HepG2 (cell line): ENCODE results near the gene PDSS2. TPM values are rescaled to one million over a fixed set of nuclear protein-coding genes. Genes with fewer than 3 reads are reported as not detected.

Experiments used
- ATAC-seq: fragments of 200-7000 bp; cut with Tn5 transposase; 3 replicates; pipeline ENCODE4 v1.9.1; 2020; ENCODE audit warnings: mild to moderate bottlenecking, moderate library complexity
- BruUV-seq: library from RNA; stranded (reverse); fragments of 400-500 nt; replicated peaks from 2 replicates; lab custom pipeline; 2021; lab: Mats Ljungman, UMichigan
- CTCF ChIA-PET: fragments of 300-600 bp; formaldehyde crosslinking; extraction: SDS; loops from one replicate; lab custom pipeline; 2021; ENCODE audit warnings: low total read pairs, inconsistent platforms, low intra/inter-chr PET ratio; lab: Yijun Ruan, JAX
- POLR2A ChIA-PET: fragments of 350-600 bp; sonication (Branson Sonifier 250); formaldehyde crosslinking; loops from one replicate; lab custom pipeline; 2020; ENCODE audit warnings: antibody characterized with exemption, inconsistent platforms; lab: Yijun Ruan, JAX
- DNase-seq: peaks from one replicate; pipeline ENCODE4 v3.0.0-alpha.2; 2015; ENCODE audit warnings: low spot score
- FAIRE-seq: peaks from 3 replicates; lab custom pipeline; 2011; peaks lifted over from hg19 to GRCh38; lab: Jason Lieb, UNC
- H2AFZ ChIP-seq: one replicate; pipeline ENCODE4 v1.6.1; 2011; ENCODE audit warnings: low read length, inconsistent platforms
- H3K27ac ChIP-seq: fragments of 300-600 bp; 3 replicates; pipeline ENCODE4 v1.8.0; 2011; ENCODE audit warnings: mixed run types, mild to moderate bottlenecking, mixed read lengths, low read length, inconsistent platforms; ENCODE audit not compliant: insufficient read depth; ENCODE audit errors: extremely low read length
- H3K27me3 ChIP-seq, 2 experiments: fragments of 200-600 bp in 1 of 2; 2 replicates in 1 of 2; 3 replicates in 1 of 2; pipeline versions ENCODE4 v1.6.0 to v1.8.0; 2011; ENCODE audit warnings: low read length in 2 of 2, mild to moderate bottlenecking in 2 of 2, moderate library complexity in 2 of 2, inconsistent platforms in 1 of 2; ENCODE audit not compliant: insufficient read depth in 2 of 2, control insufficient read depth in 1 of 2
- H3K36me3 ChIP-seq, 2 experiments: fragments of 200-600 bp in 1 of 2; replicated peaks in 1 of 2; 2 replicates in 1 of 2; 3 replicates in 1 of 2; pipeline versions ENCODE4 v1.5.1 to v1.8.0; 2011; ENCODE audit warnings: low read length in 2 of 2, inconsistent platforms in 1 of 2; ENCODE audit not compliant: insufficient read depth in 2 of 2, control insufficient read depth in 1 of 2
- H3K4me1 ChIP-seq: 2 replicates; pipeline ENCODE4 v1.5.1; 2012; ENCODE audit warnings: low read length, inconsistent platforms; ENCODE audit not compliant: insufficient read depth
- H3K4me2 ChIP-seq: 2 replicates; pipeline ENCODE4 v1.6.0; 2011; ENCODE audit warnings: low read depth, low read length, inconsistent platforms
- H3K4me3 ChIP-seq, 3 experiments: fragments of 200-600 bp in 1 of 3; sonication (generic), shearing (Covaris generic) in 1 of 3; replicated peaks in 1 of 3; 2 replicates each; pipeline ENCODE4 v1.5.1; 2011 to 2016; ENCODE audit warnings: low read length in 3 of 3, inconsistent platforms in 2 of 3, low read depth in 2 of 3, mild to moderate bottlenecking in 2 of 3, control low read depth in 1 of 3, mixed read lengths in 1 of 3; ENCODE audit not compliant: insufficient read depth in 1 of 3
- H3K79me2 ChIP-seq: one replicate; pipeline ENCODE4 v1.6.1; 2011; ENCODE audit warnings: low read length, inconsistent platforms; ENCODE audit not compliant: insufficient read depth
- H3K9ac ChIP-seq: 2 replicates; pipeline ENCODE4 v1.6.0; 2011; ENCODE audit warnings: mild to moderate bottlenecking, low read depth, low read length, inconsistent platforms; ENCODE audit not compliant: insufficient read depth
- H3K9me3 ChIP-seq: 2 replicates; pipeline ENCODE4 v1.5.1; 2012; ENCODE audit warnings: mild to moderate bottlenecking, low read length
- H4K20me1 ChIP-seq: 2 replicates; pipeline ENCODE4 v1.6.0; 2011; ENCODE audit warnings: inconsistent platforms, mild to moderate bottlenecking, low read length, moderate library complexity; ENCODE audit not compliant: insufficient read depth
- ARNT2 ChIP-seq: sonication (generic); formaldehyde crosslinking; IDR thresholded peaks from 2 replicates; pipeline ENCODE4 v1.8.0; 2022; ENCODE audit warnings: mild to moderate bottlenecking, low read depth, missing genetic modification reagents, moderate library complexity
- CENPBD1 ChIP-seq: sonication (generic); formaldehyde crosslinking; IDR thresholded peaks from 2 replicates; pipeline ENCODE4 v1.8.0; 2022; ENCODE audit warnings: missing genetic modification reagents, low read depth, mild to moderate bottlenecking, borderline replicate concordance
- CREB1 ChIP-seq, 2 experiments: fragments of 450-650 bp in 1 of 2; IDR thresholded peaks; 2 replicates each; pipeline ENCODE4 v1.6.1; 2016 to 2017; ENCODE audit warnings: control low read depth in 1 of 2, mild to moderate bottlenecking in 1 of 2, missing compliant biosample characterization in 1 of 2, missing genetic modification characterization in 1 of 2
- KDM3A ChIP-seq: IDR thresholded peaks from 2 replicates; pipeline ENCODE4 v1.6.1; 2018; ENCODE audit warnings: low read depth, missing compliant biosample characterization
- POGZ ChIP-seq: sonication (generic); formaldehyde crosslinking; IDR thresholded peaks from 2 replicates; pipeline ENCODE4 v1.4.0; 2020; ENCODE audit warnings: mild to moderate bottlenecking, missing genetic modification reagents
- PPARG ChIP-seq: conservative IDR thresholded peaks from 2 replicates; pipeline ENCODE4 v1.6.1; 2016; ENCODE audit warnings: missing biosample characterization, missing genetic modification reagents
- SAFB2 ChIP-seq: sonication (generic); formaldehyde crosslinking; IDR thresholded peaks from 2 replicates; pipeline ENCODE4 v1.5.1; 2020; ENCODE audit warnings: missing genetic modification reagents, low read depth, mild to moderate bottlenecking, borderline replicate concordance
- ZIK1 ChIP-seq: sonication (generic); formaldehyde crosslinking; IDR thresholded peaks from 2 replicates; pipeline ENCODE4 v1.5.0; 2020; ENCODE audit warnings: mild to moderate bottlenecking, low read depth, missing genetic modification reagents, borderline replicate concordance
- ZNF44 ChIP-seq: sonication (generic); formaldehyde crosslinking; IDR thresholded peaks from 2 replicates; pipeline ENCODE4 v1.5.1; 2020; ENCODE audit warnings: mild to moderate bottlenecking, missing genetic modification reagents
- ZNF777 ChIP-seq: sonication (generic); formaldehyde crosslinking; IDR thresholded peaks from 2 replicates; pipeline ENCODE4 v1.4.0; 2020; ENCODE audit warnings: missing genetic modification reagents
- WGBS: methylation state at CpG from one replicate; pipeline ENCODE4 v1.1.6; 2017; ENCODE audit warnings: low lambda C conversion rate; 5-methylcytosine and 5-hydroxymethylcytosine counted together
- in situ Hi-C: cut with HindIII; loops from 2 replicates; pipeline ENCODE4 v1.10.0; 2017; ENCODE audit warnings: low pct_unique_long_range_greater_than_20kb; ENCODE audit not compliant: extremely low pct_ligation_motif_present
- intact Hi-C: fragments of 100-400 bp; cut with micrococcal nuclease; formaldehyde crosslinking; loops from one replicate; pipeline ENCODE4 v1.10.0; 2022; ENCODE audit not compliant: unreplicated experiment
- polyA plus RNA-seq, 8 experiments: library from polyadenylated mRNA; depleted of rRNA in 3 of 8; stranded (reverse) in 7 of 8; unstranded in 1 of 8; fragments of >200 nt; fragmentation: Illumina TruSeq in 4 of 8; extraction: Trizol in 4 of 8; gene quantifications; 2 replicates each; pipeline versions ENCODE4 v1.2.1 to v1.2.3, GENCODE V29; 2011 to 2016; ENCODE audit warnings: low read depth in 4 of 8, missing spikeins in 1 of 8, mixed read lengths in 1 of 8; ENCODE audit not compliant: insufficient read depth in 1 of 8
- total RNA-seq, 5 experiments: library from RNA; depleted of rRNA; stranded (reverse); fragments of >200 nt; fragmentation: Illumina TruSeq; extraction: Trizol; gene quantifications; 2 replicates each; pipeline ENCODE4 v1.2.3, GENCODE V29; 2016; ENCODE audit warnings: low read depth in 1 of 5

The PDSS2 gene
- total and polyA plus RNA-seq, 2 of the 13 experiments (the other 11 are each of a cell fraction or from before 2014, with no cell fraction given), result 16.2 to 17.0 TPM

- ChIA-PET POLR2A (no interaction called here), CTCF (no interaction called here)
- H4K20me1 ChIP-seq, result no peaks in the 10 kb centered on the region
- H3K27me3 ChIP-seq, result no peaks in the 10 kb centered on the region
- H3K9ac ChIP-seq, result no peak overlapping the region
- FAIRE-seq (no peak), DNase-seq (no peak), ATAC-seq (no peak)
- H3K36me3 ChIP-seq, result no peaks in the 10 kb centered on the region
- no peak overlapping the region for H3K4me3 ChIP-seq
- TF ChIP-seq CREB1 (IDR thresholded peaks at IDR 0.05) (no peak), CREB1 (CRISPR knock-in tag; IDR thresholded peaks at IDR 0.05) (no peak), ZNF777 (CRISPR knock-in tag) (no peak), PPARG (CRISPR knock-in tag) (no peak), ZNF44 (no peak), CENPBD1 (CRISPR knock-in tag) (no peak), SAFB2 (no peak), ARNT2 (CRISPR knock-in tag) (no peak), ZIK1 (CRISPR knock-in tag) (no peak), KDM3A (CRISPR knock-in tag) (no peak), POGZ (no peak)
- intact Hi-C loops (no loop called here), in situ Hi-C loops (no loop called here)
- BruUV-seq, result no TSS peak
- no peaks in the 10 kb centered on the region for H3K79me2 ChIP-seq
- WGBS, result 78% methylated on average over 1 of the region's 1 CpG
- no peak overlapping the region for H3K4me2 ChIP-seq
- H3K4me1 ChIP-seq, result 0 out of 2 replicates have a peak, but pooled peaks cover 7% of the 10 kb centered on the region
- no peaks in the 10 kb centered on the region for H3K9me3 ChIP-seq
- no peak overlapping the region for H3K27ac ChIP-seq
- no peak overlapping the region for H2AFZ ChIP-seq
Measured at GRCh38 chr6:107323133-107323785, 136.1 kb downstream of the PDSS2 start.
